NCI-H748 treated with DMSO at 0.1 percent for 48 hours (cell line): ENCODE results near the gene RANBP1.

Experiments
- DNase-seq: peaks from one replicate; lab custom pipeline; 2025; lab: John Stamatoyannopoulos, UW

Gene RANBP1

GRCh38 chr22:20138417-20138738, 22.5 kb downstream of the RANBP1 start:
- DNase-seq, result no peak

GRCh38 chr22:20138868-20139267, 23.0 kb downstream of the RANBP1 start:
- DNase-seq, result no peak

GRCh38 chr22:20139391-20140106, 23.6 kb downstream of the RANBP1 start:
- DNase-seq, result no peak

- DNase-seq, result no peak
These were observed 24.2 kb downstream of the RANBP1 start for GRCh38 chr22:20140107-20140445.

GRCh38 chr22:20140521-20140964, 24.6 kb downstream of the RANBP1 start:
- no peak for DNase-seq

GRCh38 chr22:20141186-20142077, 25.5 kb downstream of the RANBP1 start:
- DNase-seq, result no peak

- no peak for DNase-seq
These were observed 27.1 kb downstream of the RANBP1 start for GRCh38 chr22:20142711-20143621.

GRCh38 chr22:20143883-20144665, 28.2 kb downstream of the RANBP1 start:
- DNase-seq, result no peak

- DNase-seq, result no peak
These were observed 29.4 kb downstream of the RANBP1 start for GRCh38 chr22:20145206-20145831.

GRCh38 chr22:20145832-20146223, 29.9 kb downstream of the RANBP1 start:
- no peak for DNase-seq

- no peak for DNase-seq
These were observed 30.9 kb downstream of the RANBP1 start for GRCh38 chr22:20146777-20147176.

GRCh38 chr22:20147237-20147988, 31.5 kb downstream of the RANBP1 start:
- DNase-seq, result no peak

- no peak for DNase-seq
These were observed 32.5 kb downstream of the RANBP1 start for GRCh38 chr22:20148414-20148813.

GRCh38 chr22:20149257-20150250, 33.6 kb downstream of the RANBP1 start:
- no peak for DNase-seq

- DNase-seq, result no peak
These were observed 34.7 kb downstream of the RANBP1 start, which contains the start of gene CCDC188 for GRCh38 chr22:20150381-20151275. Gene CCDC188, minus strand, starts transcription at chr22:20151055. Its CDS starts 69 bp downstream, at chr22:20150986.

- no peak for DNase-seq
These were observed 35.3 kb downstream of the RANBP1 start for GRCh38 chr22:20151276-20151588.

- no peak for DNase-seq
These were observed 36.6 kb downstream of the RANBP1 start for GRCh38 chr22:20152464-20152890.

- no peak for DNase-seq
These were observed 38.0 kb downstream of the RANBP1 start for GRCh38 chr22:20153945-20154344.
